ENCODE measurements around the gene LYVE1. TPM values are rescaled to one million over a fixed set of nuclear protein-coding genes. Genes with fewer than 3 reads are reported as not detected.

Gene LYVE1
- total and polyA plus RNA-seq, 2 donors from 2014 or later, result 10.0 to 101 TPM

DNA sequence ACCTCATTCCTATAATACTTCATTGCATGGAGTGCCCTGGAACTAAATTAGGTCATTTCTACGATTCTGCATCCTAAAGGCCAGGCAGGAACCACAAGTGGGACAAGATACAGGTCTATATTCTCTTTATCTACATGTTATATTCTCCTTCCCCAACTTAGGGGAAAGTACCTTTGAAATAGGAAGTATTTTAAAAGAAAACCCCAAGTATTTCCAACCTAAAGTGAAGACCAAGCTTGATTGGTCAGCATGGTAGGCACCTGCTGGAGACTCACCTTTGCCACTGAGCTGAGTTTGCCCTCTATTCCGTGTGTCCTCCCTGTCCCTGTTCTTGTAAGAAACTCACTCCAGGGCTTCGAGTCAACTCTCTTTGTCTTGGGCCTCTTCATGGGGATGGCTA, 11.2 kb upstream of the LYVE1 start:
- H3K4me1 ChIP-seq (ENCODE audit: control insufficient read depth in 2 of 3, insufficient read depth in 2 of 3, low read depth in 1 of 3, low read length in 3 of 3), result no peaks in the 10 kb centered on the region
- TF ChIP-seq, protein P1, sequence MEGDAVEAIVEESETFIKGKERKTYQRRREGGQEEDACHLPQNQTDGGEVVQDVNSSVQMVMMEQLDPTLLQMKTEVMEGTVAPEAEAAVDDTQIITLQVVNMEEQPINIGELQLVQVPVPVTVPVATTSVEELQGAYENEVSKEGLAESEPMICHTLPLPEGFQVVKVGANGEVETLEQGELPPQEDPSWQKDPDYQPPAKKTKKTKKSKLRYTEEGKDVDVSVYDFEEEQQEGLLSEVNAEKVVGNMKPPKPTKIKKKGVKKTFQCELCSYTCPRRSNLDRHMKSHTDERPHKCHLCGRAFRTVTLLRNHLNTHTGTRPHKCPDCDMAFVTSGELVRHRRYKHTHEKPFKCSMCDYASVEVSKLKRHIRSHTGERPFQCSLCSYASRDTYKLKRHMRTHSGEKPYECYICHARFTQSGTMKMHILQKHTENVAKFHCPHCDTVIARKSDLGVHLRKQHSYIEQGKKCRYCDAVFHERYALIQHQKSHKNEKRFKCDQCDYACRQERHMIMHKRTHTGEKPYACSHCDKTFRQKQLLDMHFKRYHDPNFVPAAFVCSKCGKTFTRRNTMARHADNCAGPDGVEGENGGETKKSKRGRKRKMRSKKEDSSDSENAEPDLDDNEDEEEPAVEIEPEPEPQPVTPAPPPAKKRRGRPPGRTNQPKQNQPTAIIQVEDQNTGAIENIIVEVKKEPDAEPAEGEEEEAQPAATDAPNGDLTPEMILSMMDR (IDR thresholded peaks at IDR 0.05; ENCODE audit: borderline replicate concordance, extremely low read depth, insufficient read depth), result no peak
- peaks cover 0 to 6% (median 6%) of the 10 kb centered on the region in 3 donors for H3K36me3 ChIP-seq (ENCODE audit: control insufficient read depth in 2 of 3, insufficient read depth in 3 of 3, low read length in 3 of 3)
- intact Hi-C loops (cut with DNase I), result no loop called here
- no peak for FAIRE-seq
- H3K27ac ChIP-seq (ENCODE audit: low read depth in 2 of 2, low read length in 2 of 2), result no peak overlapping the region
- no peaks in the 10 kb centered on the region for H3K9me3 ChIP-seq (ENCODE audit: control insufficient read depth in 2 of 3, insufficient read depth in 1 of 3, low read length in 3 of 3)
- no peak overlapping the region for H3K9ac ChIP-seq (ENCODE audit: low read length in 3 of 3)
- H3K27me3 ChIP-seq (ENCODE audit: control insufficient read depth, insufficient read depth, low read length), result no peaks in the 10 kb centered on the region
- H3K4me3 ChIP-seq (ENCODE audit: low read length in 3 of 3), result no peak overlapping the region
- DNase-seq, result no peak

DNA sequence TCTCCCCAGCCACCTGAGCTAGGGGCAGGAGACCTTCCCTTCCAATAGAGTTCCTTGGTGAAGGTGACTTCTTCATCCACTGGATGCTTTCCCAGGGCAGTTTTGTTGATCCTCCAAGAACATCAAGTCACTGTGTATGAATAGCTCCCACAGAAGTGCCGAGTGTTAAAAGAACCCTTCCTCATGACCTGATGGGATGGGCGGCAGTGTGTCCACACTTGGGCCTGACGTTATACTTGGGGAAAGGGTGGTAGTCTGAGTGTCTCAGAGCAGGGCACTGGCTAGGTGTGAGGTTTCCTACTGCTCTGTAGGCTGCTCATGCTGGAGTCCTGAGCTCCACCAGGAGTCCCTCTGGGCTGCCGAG, 7.6 kb upstream of the LYVE1 start:
- no peak for FAIRE-seq

DNA sequence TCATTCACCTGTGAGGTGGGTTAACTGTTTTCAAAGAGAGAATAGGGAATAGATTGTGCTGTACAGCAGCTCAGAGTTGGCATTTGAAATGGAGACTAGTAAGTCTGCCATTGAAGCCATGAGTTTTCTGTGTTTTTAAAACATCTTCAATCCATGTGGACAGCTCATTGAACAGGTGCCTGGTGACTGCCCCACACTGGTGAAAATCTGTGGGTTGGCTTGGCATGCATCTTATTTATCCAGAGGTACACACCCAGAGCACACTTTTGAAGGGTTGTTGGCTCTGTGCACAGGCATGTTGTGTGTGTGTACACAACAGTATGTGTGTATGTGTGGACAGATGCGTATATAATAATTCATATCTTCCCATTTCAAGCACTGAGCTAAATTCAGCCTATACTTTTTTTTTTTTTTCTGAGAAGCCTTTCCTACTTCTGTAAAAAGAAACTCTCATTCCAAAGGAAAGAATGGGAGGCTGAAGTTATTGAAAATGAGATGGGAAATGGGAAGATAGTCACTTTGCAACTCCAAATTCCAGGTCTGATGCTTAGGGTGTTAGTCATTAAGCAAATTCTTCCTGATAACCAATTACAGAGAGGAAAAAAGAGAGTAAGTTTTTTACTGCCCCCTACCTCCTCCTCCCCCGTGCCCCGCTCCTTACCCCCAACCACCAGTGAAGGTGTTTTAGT, 7.0 kb upstream of the LYVE1 start:
- no peak overlapping the region for H3K4me3 ChIP-seq (ENCODE audit: low read length in 3 of 3)
- no peak overlapping the region for H3K27ac ChIP-seq (ENCODE audit: low read depth in 2 of 2, low read length in 2 of 2)
- no peak for DNase-seq
- peaks cover 0 to 6% (median 6%) of the 10 kb centered on the region in 3 donors for H3K36me3 ChIP-seq (ENCODE audit: control insufficient read depth in 2 of 3, insufficient read depth in 3 of 3, low read length in 3 of 3)
- H3K4me1 ChIP-seq (ENCODE audit: control insufficient read depth in 2 of 3, insufficient read depth in 2 of 3, low read depth in 1 of 3, low read length in 3 of 3), result no peaks in the 10 kb centered on the region
- H3K27me3 ChIP-seq (ENCODE audit: control insufficient read depth, insufficient read depth, low read length), result no peaks in the 10 kb centered on the region
- no peak overlapping the region for H3K9ac ChIP-seq (ENCODE audit: low read length in 3 of 3)
- TF ChIP-seq, protein P1 (IDR thresholded peaks at IDR 0.05; ENCODE audit: borderline replicate concordance, extremely low read depth, insufficient read depth), result no peak
- no peaks in the 10 kb centered on the region for H3K9me3 ChIP-seq (ENCODE audit: control insufficient read depth in 2 of 3, insufficient read depth in 1 of 3, low read length in 3 of 3)
- no peak for FAIRE-seq
- intact Hi-C loops (cut with DNase I), result no loop called here

More for the DNA sequence above, 7.6 kb upstream of the LYVE1 start:
- no peak for DNase-seq
- TF ChIP-seq, protein P1 (IDR thresholded peaks at IDR 0.05; ENCODE audit: borderline replicate concordance, extremely low read depth, insufficient read depth), result no peak
- Histone ChIP-seq H3K9me3 (ENCODE audit: control insufficient read depth in 2 of 3, insufficient read depth in 1 of 3, low read length in 3 of 3) (no peaks in the 10 kb centered on the region), H3K4me3 (ENCODE audit: low read length in 3 of 3) (no peak overlapping the region), H3K9ac (ENCODE audit: low read length in 3 of 3) (no peak overlapping the region), H3K27me3 (ENCODE audit: control insufficient read depth, insufficient read depth, low read length) (no peaks in the 10 kb centered on the region), H3K27ac (ENCODE audit: low read depth in 2 of 2, low read length in 2 of 2) (no peak overlapping the region), H3K4me1 (ENCODE audit: control insufficient read depth in 2 of 3, insufficient read depth in 2 of 3, low read depth in 1 of 3, low read length in 3 of 3) (no peaks in the 10 kb centered on the region), H3K36me3 (ENCODE audit: control insufficient read depth in 2 of 3, insufficient read depth in 3 of 3, low read length in 3 of 3) (peaks cover 0 to 6% (median 6%) of the 10 kb centered on the region in 3 donors)
- intact Hi-C loops (cut with DNase I), result no loop called here

GRCh38 chr11:10573556-10573955, 5.1 kb upstream of the LYVE1 start:
- no peaks in the 10 kb centered on the region for H3K4me1 ChIP-seq (ENCODE audit: control insufficient read depth in 2 of 3, insufficient read depth in 2 of 3, low read depth in 1 of 3, low read length in 3 of 3)
- intact Hi-C loops (cut with DNase I), result no loop called here
- H3K4me3 ChIP-seq (ENCODE audit: low read length in 3 of 3), result no peak overlapping the region
- TF ChIP-seq, protein P1 (IDR thresholded peaks at IDR 0.05; ENCODE audit: borderline replicate concordance, extremely low read depth, insufficient read depth), result no peak
- H3K27me3 ChIP-seq (ENCODE audit: control insufficient read depth, insufficient read depth, low read length), result no peaks in the 10 kb centered on the region
- FAIRE-seq (no peak), DNase-seq (no peak)
- H3K36me3 ChIP-seq (ENCODE audit: control insufficient read depth in 2 of 3, insufficient read depth in 3 of 3, low read length in 3 of 3), result peaks cover 0 to 5% (median 0%) of the 10 kb centered on the region in 3 donors
- no peak overlapping the region for H3K27ac ChIP-seq (ENCODE audit: low read depth in 2 of 2, low read length in 2 of 2)
- no peak overlapping the region for H3K9ac ChIP-seq (ENCODE audit: low read length in 3 of 3)
- no peaks in the 10 kb centered on the region for H3K9me3 ChIP-seq (ENCODE audit: control insufficient read depth in 2 of 3, insufficient read depth in 1 of 3, low read length in 3 of 3)
